ENCODE data around the gene NUDT22.

GRCh38 chr11:64211181-64211872 lies 14.7 kb upstream of the NUDT22 start:
- TF ChIP-seq POLR2AphosphoS5 (IDR thresholded peaks at IDR 0.05) (no peak), CTCF (IDR thresholded peaks at IDR 0.05) (no peak)
